DND-41 (cell line): ENCODE measurements around the gene C2CD4A.

ENCODE experiments used
- ATAC-seq: fragments of 200-7000 bp; cut with Tn5 transposase; 3 replicates; pipeline ENCODE4 v1.9.1; 2021; ENCODE audit warnings: low read depth; ENCODE audit not compliant: insufficient read depth
- DNase-seq: peaks from one replicate; pipeline ENCODE4 v3.0.0-alpha.2; 2020
- H2AFZ ChIP-seq: 2 replicates; pipeline ENCODE4 v1.6.0; 2012; ENCODE audit warnings: low read depth, low read length
- H3K27ac ChIP-seq: 2 replicates; pipeline ENCODE4 v1.5.1; 2012; ENCODE audit warnings: low read length, inconsistent platforms
- H3K27me3 ChIP-seq: fragments of 200-600 bp; sonication (generic); 2 replicates; pipeline ENCODE4 v1.6.0; 2012; ENCODE audit warnings: low read length, mild to moderate bottlenecking, inconsistent platforms; ENCODE audit not compliant: insufficient read depth, poor library complexity
- H3K36me3 ChIP-seq: 2 replicates; pipeline ENCODE4 v1.5.1; 2012; ENCODE audit warnings: low read length, inconsistent platforms; ENCODE audit not compliant: insufficient read depth
- H3K4me1 ChIP-seq: 2 replicates; pipeline ENCODE4 v1.5.1; 2012; ENCODE audit warnings: mild to moderate bottlenecking, low read length; ENCODE audit not compliant: insufficient read depth
- H3K4me2 ChIP-seq: 2 replicates; pipeline ENCODE4 v1.6.0; 2012; ENCODE audit warnings: mild to moderate bottlenecking, moderate library complexity, low read length, inconsistent platforms; ENCODE audit not compliant: insufficient read depth
- H3K4me3 ChIP-seq, 2 experiments: fragments of 200-600 bp in 1 of 2; shearing (Covaris generic) in 1 of 2; 2 replicates each; pipeline ENCODE4 v1.5.1; 2012 to 2016; ENCODE audit warnings: inconsistent platforms in 2 of 2, low read length in 2 of 2, mild to moderate bottlenecking in 2 of 2, low read depth in 1 of 2, moderate library complexity in 1 of 2
- H3K79me2 ChIP-seq: 2 replicates; pipeline ENCODE4 v1.6.0; 2012; ENCODE audit warnings: low read length, inconsistent platforms; ENCODE audit not compliant: insufficient read depth
- H3K9ac ChIP-seq: 2 replicates; pipeline ENCODE4 v1.6.0; 2012; ENCODE audit warnings: low read depth, mild to moderate bottlenecking, inconsistent platforms, low read length, moderate library complexity
- H3K9me3 ChIP-seq: 2 replicates; pipeline ENCODE4 v1.5.1; 2012; ENCODE audit warnings: low read length, moderate library complexity, mild to moderate bottlenecking, inconsistent platforms; ENCODE audit not compliant: insufficient read depth, severe bottlenecking
- H4K20me1 ChIP-seq: 2 replicates; pipeline ENCODE4 v1.6.0; 2012; ENCODE audit warnings: low read length; ENCODE audit not compliant: insufficient read depth
- EZH2 ChIP-seq: IDR thresholded peaks from 3 replicates; pipeline ENCODE4 v1.6.1; 2012; ENCODE audit warnings: borderline replicate concordance, low read depth, mild to moderate bottlenecking, moderate library complexity, low read length, inconsistent platforms; ENCODE audit not compliant: severe bottlenecking
- TF ChIP-seq, protein P1 (sequence below): IDR thresholded peaks from 2 replicates; pipeline ENCODE4 v1.5.1; 2012; ENCODE audit warnings: borderline replicate concordance, low read length, moderate library complexity, mild to moderate bottlenecking; ENCODE audit not compliant: poor library complexity, severe bottlenecking; ENCODE audit errors: extremely low read depth

Gene C2CD4A

GRCh38 chr15:62067448-62068044, 769 bp downstream of the C2CD4A start:
- Histone ChIP-seq H3K4me1 (no peaks in the 10 kb centered on the region), H3K4me3 (no peak overlapping the region), H3K27me3 (no peaks in the 10 kb centered on the region), H3K27ac (no peak overlapping the region), H3K9ac (no peak overlapping the region), H4K20me1 (no peaks in the 10 kb centered on the region), H3K9me3 (no peaks in the 10 kb centered on the region), H3K4me2 (no peak overlapping the region), H2AFZ (no peak overlapping the region), H3K79me2 (no peaks in the 10 kb centered on the region), H3K36me3 (no peaks in the 10 kb centered on the region)
- ATAC-seq (no peak), DNase-seq (no peak)
- TF ChIP-seq, protein P1, sequence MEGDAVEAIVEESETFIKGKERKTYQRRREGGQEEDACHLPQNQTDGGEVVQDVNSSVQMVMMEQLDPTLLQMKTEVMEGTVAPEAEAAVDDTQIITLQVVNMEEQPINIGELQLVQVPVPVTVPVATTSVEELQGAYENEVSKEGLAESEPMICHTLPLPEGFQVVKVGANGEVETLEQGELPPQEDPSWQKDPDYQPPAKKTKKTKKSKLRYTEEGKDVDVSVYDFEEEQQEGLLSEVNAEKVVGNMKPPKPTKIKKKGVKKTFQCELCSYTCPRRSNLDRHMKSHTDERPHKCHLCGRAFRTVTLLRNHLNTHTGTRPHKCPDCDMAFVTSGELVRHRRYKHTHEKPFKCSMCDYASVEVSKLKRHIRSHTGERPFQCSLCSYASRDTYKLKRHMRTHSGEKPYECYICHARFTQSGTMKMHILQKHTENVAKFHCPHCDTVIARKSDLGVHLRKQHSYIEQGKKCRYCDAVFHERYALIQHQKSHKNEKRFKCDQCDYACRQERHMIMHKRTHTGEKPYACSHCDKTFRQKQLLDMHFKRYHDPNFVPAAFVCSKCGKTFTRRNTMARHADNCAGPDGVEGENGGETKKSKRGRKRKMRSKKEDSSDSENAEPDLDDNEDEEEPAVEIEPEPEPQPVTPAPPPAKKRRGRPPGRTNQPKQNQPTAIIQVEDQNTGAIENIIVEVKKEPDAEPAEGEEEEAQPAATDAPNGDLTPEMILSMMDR = no peak
- no peak for TF ChIP-seq EZH2

GRCh38 chr15:62068071-62068809, 1.5 kb downstream of the C2CD4A start:
- Histone ChIP-seq H3K27me3 (no peaks in the 10 kb centered on the region), H2AFZ (no peak overlapping the region), H3K36me3 (no peaks in the 10 kb centered on the region), H3K9ac (no peak overlapping the region), H4K20me1 (no peaks in the 10 kb centered on the region), H3K27ac (no peak overlapping the region), H3K4me2 (no peak overlapping the region), H3K9me3 (no peaks in the 10 kb centered on the region), H3K79me2 (no peaks in the 10 kb centered on the region), H3K4me1 (no peaks in the 10 kb centered on the region), H3K4me3 (no peak overlapping the region)
- ATAC-seq (no peak), DNase-seq (no peak)
- TF ChIP-seq, protein P1 = no peak
- no peak for TF ChIP-seq EZH2

DNA sequence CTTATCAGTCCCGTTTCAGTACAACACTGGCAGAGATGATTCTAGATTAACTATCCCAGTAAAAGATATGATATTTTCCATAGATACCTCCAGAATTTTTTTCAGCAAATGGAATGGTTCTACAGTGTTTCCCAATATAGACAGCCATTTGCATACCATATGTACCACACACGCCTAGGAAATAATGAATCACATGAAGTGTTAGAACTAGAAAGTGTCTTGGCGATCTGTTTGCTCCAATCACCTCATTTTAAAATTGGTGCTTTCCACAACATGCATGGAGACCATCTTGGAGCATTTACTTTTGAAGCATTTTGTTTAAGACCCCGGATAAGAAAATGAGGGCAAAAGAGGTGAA, 2.0 kb downstream of the C2CD4A start:
- Histone ChIP-seq H3K36me3 (no peaks in the 10 kb centered on the region), H3K9ac (no peak overlapping the region), H2AFZ (no peak overlapping the region), H3K9me3 (no peaks in the 10 kb centered on the region), H3K4me1 (no peaks in the 10 kb centered on the region), H3K79me2 (no peaks in the 10 kb centered on the region), H3K27ac (no peak overlapping the region), H3K4me3 (no peak overlapping the region), H3K27me3 (no peaks in the 10 kb centered on the region), H4K20me1 (no peaks in the 10 kb centered on the region), H3K4me2 (no peak overlapping the region)
- ATAC-seq (no peak), DNase-seq (no peak)
- no peak for TF ChIP-seq EZH2
- TF ChIP-seq, protein P1 = no peak
